BLaER1 treated with 17β-estradiol and CSF1 and Interleukin-3, amounts not matched to agents 10 nM and 100 nM (cell line): ENCODE results near the gene CD177.
"Not testable (repeated sequence)": the region's sequence is repeated elsewhere in the genome, so short reads cannot be mapped to it uniquely, and the experiment has no call there.

Source experiments
- H3K27ac ChIP-seq, 11 experiments: shearing (Covaris generic); formaldehyde crosslinking; 2 replicates each; pipeline ENCODE4 v1.8.1; 2022
- H3K27me3 ChIP-seq, 11 experiments: shearing (Covaris generic); formaldehyde crosslinking; 2 replicates each; pipeline ENCODE4 v1.8.1; 2022
- H3K36me3 ChIP-seq, 11 experiments: shearing (Covaris generic); formaldehyde crosslinking; 2 replicates each; pipeline ENCODE4 v1.8.1; 2022
- H3K4me1 ChIP-seq, 10 experiments: shearing (Covaris generic); formaldehyde crosslinking; 2 replicates each; pipeline ENCODE4 v1.8.1; 2022
- H3K4me2 ChIP-seq, 11 experiments: shearing (Covaris generic); formaldehyde crosslinking; 2 replicates each; pipeline ENCODE4 v1.8.1; 2022
- H3K4me3 ChIP-seq, 10 experiments: shearing (Covaris generic); formaldehyde crosslinking; 2 replicates each; pipeline ENCODE4 v1.8.1; 2022
- H3K9ac ChIP-seq, 11 experiments: shearing (Covaris generic); formaldehyde crosslinking; 2 replicates each; pipeline ENCODE4 v1.8.1; 2022
- H3K9me3 ChIP-seq, 11 experiments: shearing (Covaris generic); formaldehyde crosslinking; replicated peaks in 1 of 11; 2 replicates each; pipeline ENCODE4 v1.8.1; 2022
- H4K20me1 ChIP-seq, 11 experiments: shearing (Covaris generic); formaldehyde crosslinking; 2 replicates each; pipeline ENCODE4 v1.8.1; 2022
- Cebpa-rat ChIP-seq, 11 experiments: shearing (Covaris generic); IDR thresholded peaks; 2 replicates each; pipeline ENCODE4 v1.8.1; 2022

CD177 gene

GRCh38 chr19:43313711-43314495 is 39.6 kb upstream of the CD177 start:
- Histone ChIP-seq H3K4me2 (no peak overlapping the region), H3K27ac (no peak overlapping the region), H3K9me3 (peaks cover 6 to 37% (median 10%) of the 10 kb centered on the region in 11 experiments; a peak in 17 of 22 replicates), H3K36me3 (no peaks in the 10 kb centered on the region), H3K4me1 (0 out of 20 replicates have a peak, but pooled peaks cover 0 to 3% (median 0%) of the 10 kb centered on the region in 10 experiments), H4K20me1 (no peaks in the 10 kb centered on the region), H3K4me3 (no peak overlapping the region), H3K9ac (no peak overlapping the region), H3K27me3 (no peaks in the 10 kb centered on the region)
- TF ChIP-seq Cebpa-rat (IDR thresholded peaks at IDR 0.05), result no peak

GRCh38 chr19:43315851-43316250 is 37.6 kb upstream of the CD177 start:
- H3K4me2 ChIP-seq, result no peak overlapping the region
- no peak for TF ChIP-seq Cebpa-rat (IDR thresholded peaks at IDR 0.05)
- H3K27ac ChIP-seq, result no peak overlapping the region
- no peak overlapping the region for H3K9ac ChIP-seq
- no peaks in the 10 kb centered on the region for H4K20me1 ChIP-seq
- no peak overlapping the region for H3K4me3 ChIP-seq
- no peaks in the 10 kb centered on the region for H3K36me3 ChIP-seq
- no peaks in the 10 kb centered on the region for H3K27me3 ChIP-seq
- peaks cover 6 to 37% (median 10%) of the 10 kb centered on the region in 11 experiments; a peak in 17 of 22 replicates for H3K9me3 ChIP-seq
- H3K4me1 ChIP-seq, result peaks cover 0 to 7% (median 0%) of the 10 kb centered on the region in 10 experiments; a peak in 1 of 20 replicates

DNA sequence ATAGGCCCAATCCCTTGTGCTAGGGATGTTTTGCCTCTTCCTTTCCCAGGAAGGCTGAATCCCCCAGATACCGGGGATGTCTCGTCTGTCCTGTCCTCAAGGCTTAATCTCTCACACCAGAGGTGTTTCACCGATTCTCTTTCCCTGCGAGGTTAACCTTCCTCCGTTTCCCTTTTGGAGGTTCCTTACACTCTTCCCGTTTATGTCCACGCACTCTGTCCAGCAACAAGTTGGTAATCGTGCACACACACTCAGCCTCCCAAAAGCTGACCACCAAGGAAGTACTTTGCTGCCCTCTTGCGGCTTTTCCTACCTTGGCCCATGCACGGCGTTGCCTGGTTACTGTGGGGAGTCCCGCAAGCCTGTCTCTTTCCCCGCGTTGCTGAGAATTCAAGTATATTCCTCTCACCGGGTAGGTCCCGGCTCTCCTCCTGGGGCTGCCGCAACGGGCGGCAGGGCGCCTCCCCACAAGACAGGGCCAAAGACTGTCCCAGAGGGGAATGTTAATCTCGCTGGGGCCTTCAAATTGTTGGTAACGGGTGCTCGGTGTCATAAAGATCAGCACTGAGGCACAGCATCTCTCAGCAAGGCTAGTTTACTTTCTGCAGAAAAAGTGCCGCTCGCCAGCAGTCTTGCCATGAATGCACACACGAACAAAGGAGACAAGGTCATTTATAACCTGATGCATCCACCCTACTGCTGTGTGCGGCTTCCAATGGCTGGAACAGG is 36.7 kb upstream of the CD177 start:
- no peak overlapping the region for H3K4me3 ChIP-seq
- H3K27ac ChIP-seq, result no peak overlapping the region
- peaks cover 6 to 37% (median 10%) of the 10 kb centered on the region in 11 experiments; a peak in 17 of 22 replicates for H3K9me3 ChIP-seq
- no peak for TF ChIP-seq Cebpa-rat (IDR thresholded peaks at IDR 0.05)
- H4K20me1 ChIP-seq, result no peaks in the 10 kb centered on the region
- peaks cover 0 to 7% (median 0%) of the 10 kb centered on the region in 10 experiments; a peak in 1 of 20 replicates for H3K4me1 ChIP-seq
- no peaks in the 10 kb centered on the region for H3K36me3 ChIP-seq
- no peak overlapping the region for H3K9ac ChIP-seq
- H3K27me3 ChIP-seq, result no peaks in the 10 kb centered on the region
- H3K4me2 ChIP-seq, result no peak overlapping the region

- H3K9me3 ChIP-seq, result peaks cover 6 to 37% (median 10%) of the 10 kb centered on the region in 11 experiments; a peak in 17 of 22 replicates
- H4K20me1 ChIP-seq, result no peaks in the 10 kb centered on the region
- no peak overlapping the region for H3K27ac ChIP-seq
- H3K36me3 ChIP-seq, result no peaks in the 10 kb centered on the region
- H3K4me1 ChIP-seq, result peaks cover 0 to 7% (median 0%) of the 10 kb centered on the region in 10 experiments; a peak in 1 of 20 replicates
- H3K9ac ChIP-seq, result no peak overlapping the region
- no peak for TF ChIP-seq Cebpa-rat (IDR thresholded peaks at IDR 0.05)
- H3K4me2 ChIP-seq, result no peak overlapping the region
- H3K4me3 ChIP-seq, result no peak overlapping the region
- no peaks in the 10 kb centered on the region for H3K27me3 ChIP-seq
These were observed 35.3 kb upstream of the CD177 start for GRCh38 chr19:43318203-43318602.

DNA sequence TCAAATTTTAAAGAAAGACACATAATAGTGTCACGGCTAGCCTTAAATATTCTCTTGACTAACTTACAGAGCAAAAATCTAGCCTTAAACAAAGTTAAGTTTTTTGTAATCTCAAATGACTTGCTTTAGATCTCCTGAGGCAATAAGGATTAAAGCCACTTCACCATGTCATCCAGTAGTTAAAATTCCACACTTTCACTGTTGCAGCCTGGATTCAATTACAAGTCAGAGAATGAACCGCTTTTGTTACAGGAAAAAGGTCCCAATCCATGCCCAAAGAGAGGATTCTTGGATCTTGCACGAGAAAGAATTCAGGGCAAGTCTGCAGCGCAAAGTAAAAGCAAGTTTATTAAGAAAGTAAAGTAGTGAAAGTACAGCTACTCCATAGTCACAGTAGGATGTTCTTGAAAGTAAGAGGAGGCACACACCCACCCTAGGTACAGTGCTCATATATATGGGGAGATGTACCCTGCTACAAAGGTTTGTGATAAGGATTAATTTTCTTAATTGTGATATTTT is 34.6 kb upstream of the CD177 start:
- H3K27me3 ChIP-seq, result no peaks in the 10 kb centered on the region
- no peak for TF ChIP-seq Cebpa-rat (IDR thresholded peaks at IDR 0.05)
- H3K4me3 ChIP-seq, result no peak overlapping the region
- H4K20me1 ChIP-seq, result no peaks in the 10 kb centered on the region
- peaks cover 6 to 34% (median 10%) of the 10 kb centered on the region in 11 experiments; a peak in 17 of 22 replicates for H3K9me3 ChIP-seq
- H3K9ac ChIP-seq, result no peak overlapping the region
- H3K4me1 ChIP-seq, result peaks cover 0 to 7% (median 0%) of the 10 kb centered on the region in 10 experiments; a peak in 1 of 20 replicates
- H3K27ac ChIP-seq, result no peak overlapping the region
- no peak overlapping the region for H3K4me2 ChIP-seq
- no peaks in the 10 kb centered on the region for H3K36me3 ChIP-seq

- Histone ChIP-seq H3K4me1 (peaks cover 0 to 7% (median 0%) of the 10 kb centered on the region in 10 experiments; a peak in 1 of 20 replicates), H3K4me2 (no peak overlapping the region), H3K9me3 (peaks cover 6 to 27% (median 10%) of the 10 kb centered on the region in 11 experiments; a peak in 17 of 22 replicates), H4K20me1 (no peaks in the 10 kb centered on the region), H3K9ac (no peak overlapping the region), H3K27ac (no peak overlapping the region), H3K36me3 (no peaks in the 10 kb centered on the region), H3K4me3 (no peak overlapping the region), H3K27me3 (no peaks in the 10 kb centered on the region)
- no peak for TF ChIP-seq Cebpa-rat (IDR thresholded peaks at IDR 0.05)
These were observed 32.9 kb upstream of the CD177 start for GRCh38 chr19:43320546-43320945.

GRCh38 chr19:43326761-43327160 is 26.7 kb upstream of the CD177 start:
- H3K36me3 ChIP-seq, H3K9ac ChIP-seq, H3K4me3 ChIP-seq, H3K27me3 ChIP-seq, H3K4me2 ChIP-seq, H4K20me1 ChIP-seq, H3K4me1 ChIP-seq, H3K27ac ChIP-seq, H3K9me3 ChIP-seq: not testable (repeated sequence)

DNA sequence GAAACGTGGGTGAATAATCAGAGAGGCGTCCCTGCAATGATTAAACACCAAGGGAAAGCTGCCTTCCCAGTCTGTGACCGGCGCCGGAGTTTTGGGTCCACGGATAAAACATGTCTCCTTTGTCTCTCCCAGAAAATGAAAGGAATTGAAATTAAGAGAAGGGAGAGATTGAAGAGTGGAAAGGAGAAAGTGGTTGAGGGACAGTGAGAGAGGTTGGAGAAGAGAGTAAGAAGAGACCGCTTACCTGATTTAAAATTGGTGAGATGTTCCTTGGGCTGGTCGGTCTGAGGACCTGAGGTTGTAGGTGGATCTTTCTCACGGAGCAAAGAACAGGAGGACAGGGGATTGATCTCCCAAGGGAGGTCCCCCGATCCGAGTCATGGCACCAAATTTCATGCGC is 24.9 kb upstream of the CD177 start:
- not testable (repeated sequence) for H4K20me1 ChIP-seq, H3K36me3 ChIP-seq, H3K4me2 ChIP-seq, H3K4me3 ChIP-seq, H3K9me3 ChIP-seq, H3K9ac ChIP-seq, H3K27me3 ChIP-seq, H3K4me1 ChIP-seq, H3K27ac ChIP-seq

- H4K20me1 ChIP-seq, H3K27me3 ChIP-seq, H3K36me3 ChIP-seq, H3K4me3 ChIP-seq, H3K4me1 ChIP-seq, H3K9me3 ChIP-seq, H3K9ac ChIP-seq, H3K4me2 ChIP-seq, H3K27ac ChIP-seq: not testable (repeated sequence)
These were observed 24.4 kb upstream of the CD177 start for GRCh38 chr19:43329049-43329448.
